Gastrocnemius medialis (tissue), 4 donors: ENCODE data around the gene RPS6KL1. TPM values are rescaled to one million over a fixed set of nuclear protein-coding genes. Genes with fewer than 3 reads are reported as not detected.

ENCODE experiments used
- ATAC-seq, 2 donors: fragments of 150-250 bp; one replicate each; pipeline ENCODE4 v1.9.1; 2016
- DNase-seq, 2 donors: peaks; one replicate each; pipeline ENCODE4 v3.0.0-alpha.2; 2019
- H3K27ac ChIP-seq, 4 donors: fragments of 200-600 bp; sonication (generic); 1 replicate in 1 of 4; 2 replicates in 3 of 4; pipeline ENCODE4 v1.5.1; 2016 to 2018; ENCODE audit warnings: mild to moderate bottlenecking in 2 of 4, moderate library complexity in 1 of 4
- H3K27me3 ChIP-seq, 3 donors: fragments of 200-600 bp; sonication (generic) in 2 of 3; 1 replicate in 1 of 3; 2 replicates in 2 of 3; pipeline versions ENCODE4 v1.5.1 to v1.6.0; 2016 to 2019; ENCODE audit warnings: mild to moderate bottlenecking in 1 of 3, moderate library complexity in 1 of 3
- H3K36me3 ChIP-seq, 2 donors: fragments of 200-600 bp; sonication (generic) in 1 of 2; one replicate each; pipeline ENCODE4 v1.5.1; 2017 to 2018
- H3K4me1 ChIP-seq, 2 donors: fragments of 200-600 bp; sonication (generic) in 1 of 2; one replicate each; pipeline ENCODE4 v1.5.1; 2016 to 2017; ENCODE audit warnings: mild to moderate bottlenecking in 2 of 2
- H3K4me3 ChIP-seq, 4 donors: fragments of 200-600 bp; sonication (generic) in 3 of 4; 1 replicate in 1 of 4; 2 replicates in 3 of 4; pipeline ENCODE4 v1.5.1; 2016 to 2019; ENCODE audit warnings: mild to moderate bottlenecking in 2 of 4
- H3K9me3 ChIP-seq, 3 donors: fragments of 200-600 bp; sonication (generic) in 2 of 3; 1 replicate in 1 of 3; 2 replicates in 2 of 3; pipeline ENCODE4 v1.5.1; 2016 to 2019
- CTCF ChIP-seq, 5 experiments: fragments of 450-650 bp in 3 of 5; fragments of 200-600 bp in 2 of 5; sonication (generic) in 2 of 5; IDR thresholded peaks in 4 of 5; conservative IDR thresholded peaks in 1 of 5; 1 replicate in 4 of 5; 2 replicates in 1 of 5; pipeline ENCODE4 v1.5.1; 2016 to 2019; ENCODE audit warnings: antibody characterized with exemption in 5 of 5, mild to moderate bottlenecking in 3 of 5, moderate library complexity in 3 of 5
- POLR2A ChIP-seq, 2 donors: fragments of 450-650 bp; IDR thresholded peaks; one replicate each; pipeline ENCODE4 v1.6.1; 2017; ENCODE audit warnings: antibody characterized with exemption in 2 of 2, mild to moderate bottlenecking in 2 of 2, moderate library complexity in 2 of 2
- in situ Hi-C, 4 donors: fragments of 200-750 bp; cut with MboI; loops; one replicate each; pipeline versions ENCODE4 v1.15.0 to v1.8.0; 2017; ENCODE audit warnings: low sequenced_read_pairs in 4 of 4
- intact Hi-C: fragments of 100-400 bp; cut with DNase I; formaldehyde crosslinking; loops from one replicate; pipeline ENCODE4 v1.15.1; 2023; ENCODE audit warnings: low total_unique reads
- total RNA-seq, 4 donors: library from RNA; depleted of rRNA; stranded (reverse); fragments of >200 nt; gene quantifications; one replicate each; pipeline versions ENCODE4 v1.1.0 to v1.2.3, GENCODE V29; 2016

Gene RPS6KL1
- total RNA-seq, 4 donors from 2014 or later, result 11.7 to 34.4 (median 18.7) TPM

DNA sequence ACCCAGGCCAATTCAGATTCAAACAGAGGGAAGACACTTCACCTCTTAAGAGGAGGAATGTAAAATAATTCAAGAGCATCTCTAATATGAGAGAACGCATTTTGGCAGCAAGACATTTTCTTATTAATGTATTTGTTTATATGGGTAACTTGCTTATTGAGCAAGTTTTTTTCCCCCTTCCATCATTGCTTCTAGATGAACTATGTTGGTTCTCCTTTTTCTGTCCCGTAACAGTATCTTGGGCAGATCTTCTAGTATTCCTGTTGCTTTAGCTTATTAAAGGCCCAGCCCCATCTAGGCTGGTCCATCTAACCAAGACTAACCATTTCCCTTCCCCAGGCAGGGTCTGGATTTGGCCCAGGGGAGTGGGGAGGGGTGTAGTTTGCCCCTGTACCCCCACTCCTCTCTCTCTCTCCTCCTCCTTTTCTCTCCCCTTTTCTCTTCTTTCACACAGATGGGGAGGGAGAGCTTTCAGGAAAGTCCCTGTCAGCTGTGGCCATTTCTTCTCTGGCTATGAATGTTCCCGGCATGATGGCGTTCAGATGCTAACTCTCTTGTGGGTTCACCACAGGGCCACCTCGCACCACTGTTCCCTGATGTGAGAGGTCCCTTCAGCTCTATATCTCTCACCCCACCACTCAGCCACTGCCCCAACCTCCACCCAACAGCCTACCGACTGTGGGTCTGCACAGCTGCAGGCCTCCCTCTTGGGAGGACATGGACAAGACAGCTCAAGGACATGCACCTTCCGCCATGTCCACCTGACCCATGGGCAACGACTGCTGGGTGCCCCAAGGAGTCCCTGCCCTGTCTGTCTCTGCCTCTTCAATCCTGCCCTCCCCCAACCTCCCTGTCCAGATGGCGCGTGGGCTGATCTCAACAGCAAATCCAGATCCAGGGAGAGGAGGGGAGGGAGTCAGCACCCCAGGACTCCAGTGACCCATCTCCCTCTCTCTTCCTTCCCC, 15.8 kb upstream of the RPS6KL1 start:
- no peak for TF ChIP-seq CTCF (IDR thresholded peaks at IDR 0.05 in 4 of 5, conservative IDR thresholded peaks at IDR 0.05 in 1 of 5)
- TF ChIP-seq POLR2A (IDR thresholded peaks at IDR 0.05), result no peak

DNA sequence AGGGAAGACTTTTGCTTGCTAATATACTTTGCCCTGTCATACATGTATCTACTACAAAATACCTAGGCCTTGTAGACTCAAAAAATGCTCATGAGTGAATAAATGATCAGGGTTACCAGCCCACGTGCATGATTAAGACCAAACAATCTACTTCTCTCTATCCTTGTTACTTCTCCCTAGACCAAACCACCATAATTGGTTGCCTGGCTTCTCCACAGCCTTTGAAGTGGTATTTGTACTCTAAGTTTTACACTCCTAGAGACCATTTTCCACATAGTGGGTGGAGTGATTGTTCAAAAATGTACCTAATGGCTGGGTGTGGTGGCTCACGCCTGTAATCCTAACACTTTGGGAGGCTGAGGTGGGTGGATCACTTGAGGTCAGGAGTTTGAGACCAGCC, 14.1 kb upstream of the RPS6KL1 start:
- peak overlapping the region in 1 of 4 donors; percentile 36 for H3K27ac ChIP-seq
- TF ChIP-seq CTCF (IDR thresholded peaks at IDR 0.05 in 4 of 5, conservative IDR thresholded peaks at IDR 0.05 in 1 of 5), result no peak
- no peak for TF ChIP-seq POLR2A (IDR thresholded peaks at IDR 0.05)
- ATAC-seq, result no peak
- in situ Hi-C loops (loop anchor here in 2 of 4 donors (25.0 kb wide), 1 partner anchor 150 kb away; no protein-coding TSS in a partner anchor), intact Hi-C loops (no loop called here)
- H3K4me3 ChIP-seq, result no peak overlapping the region
- peaks cover 56 to 68% of the 10 kb centered on the region in 2 donors for H3K4me1 ChIP-seq
- H3K36me3 ChIP-seq, result no peaks in the 10 kb centered on the region
- no peaks in the 10 kb centered on the region for H3K27me3 ChIP-seq
- DNase-seq, result no peak
- no peaks in the 10 kb centered on the region for H3K9me3 ChIP-seq

More for the DNA sequence above, 15.8 kb upstream of the RPS6KL1 start:
- no peaks in the 10 kb centered on the region for H3K36me3 ChIP-seq
- H3K27me3 ChIP-seq, result no peaks in the 10 kb centered on the region
- no peak overlapping the region for H3K4me3 ChIP-seq
- peaks cover 58 to 59% of the 10 kb centered on the region in 2 donors for H3K4me1 ChIP-seq
- ATAC-seq, result no peak
- H3K27ac ChIP-seq, result peak overlapping the region; percentile 87 to 94 (median 92)
- in situ Hi-C loops (loop anchor here in 2 of 4 donors (25.0 kb wide), 1 partner anchor 148 kb away; no protein-coding TSS in a partner anchor), intact Hi-C loops (no loop called here)
- no peak for DNase-seq
- H3K9me3 ChIP-seq, result no peaks in the 10 kb centered on the region

DNA sequence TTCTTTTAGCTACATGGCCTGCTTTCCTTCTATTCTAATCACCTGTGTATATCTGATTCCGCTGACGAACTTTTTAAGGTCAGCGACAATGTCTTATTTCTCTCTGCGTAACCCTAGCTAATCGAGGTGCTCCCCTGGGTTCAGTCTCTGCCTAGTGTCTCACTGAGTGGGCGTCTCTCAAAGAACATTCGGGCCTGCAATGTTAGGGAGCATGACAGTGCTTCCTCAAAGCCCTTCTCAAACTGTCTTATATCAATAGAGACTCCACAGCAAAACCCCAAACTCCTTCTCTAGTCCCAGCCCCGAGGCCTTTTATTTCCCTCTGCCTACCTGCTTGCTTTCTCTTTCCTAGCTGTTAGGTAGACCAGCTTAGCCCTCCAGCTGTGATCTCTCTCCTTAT, 13.7 kb upstream of the RPS6KL1 start:
- intact Hi-C loops, result no loop called here
- H3K4me1 ChIP-seq, result peaks cover 52 to 64% of the 10 kb centered on the region in 2 donors
- TF ChIP-seq POLR2A (IDR thresholded peaks at IDR 0.05), result no peak
- TF ChIP-seq CTCF (IDR thresholded peaks at IDR 0.05 in 4 of 5, conservative IDR thresholded peaks at IDR 0.05 in 1 of 5), result no peak

GRCh38 chr14:74936151-74936550, 13.1 kb upstream of the RPS6KL1 start:
- DNase-seq, result no peak
- no peaks in the 10 kb centered on the region for H3K36me3 ChIP-seq
- TF ChIP-seq POLR2A (IDR thresholded peaks at IDR 0.05), result no peak
- TF ChIP-seq CTCF (IDR thresholded peaks at IDR 0.05 in 4 of 5, conservative IDR thresholded peaks at IDR 0.05 in 1 of 5), result no peak
- peak overlapping the region in 1 of 4 donors; percentile 74 for H3K27ac ChIP-seq
- no peaks in the 10 kb centered on the region for H3K9me3 ChIP-seq
- no peak overlapping the region for H3K4me3 ChIP-seq
- ATAC-seq, result no peak
- intact Hi-C loops (no loop called here), in situ Hi-C loops (loop anchor here in 2 of 4 donors (25.0 kb wide), 1 partner anchor 151 kb away; no protein-coding TSS in a partner anchor)
- no peaks in the 10 kb centered on the region for H3K27me3 ChIP-seq
- peaks cover 48 to 58% of the 10 kb centered on the region in 2 donors for H3K4me1 ChIP-seq

More for the DNA sequence above, 13.7 kb upstream of the RPS6KL1 start:
- in situ Hi-C loops, result loop anchor here in 2 of 4 donors (25.0 kb wide), 1 partner anchor 151 kb away; no protein-coding TSS in a partner anchor
- ATAC-seq, result no peak
- DNase-seq, result no peak
- Histone ChIP-seq H3K9me3 (no peaks in the 10 kb centered on the region), H3K4me3 (no peak overlapping the region), H3K27me3 (no peaks in the 10 kb centered on the region), H3K36me3 (no peaks in the 10 kb centered on the region), H3K27ac (peak overlapping the region in 1 of 4 donors; percentile 36)
